Measurements from ENCODE around the gene PRMT5. TPM values are rescaled to one million over a fixed set of nuclear protein-coding genes. Genes with fewer than 3 reads are reported as not detected.
"Not testable (repeated sequence)": the region's sequence is repeated elsewhere in the genome, so short reads cannot be mapped to it uniquely, and the experiment has no call there.

PRMT5 gene
- polyA plus RNA-seq: 10 to 100 TPM; 30.8 to 46.0 (median 32.7) TPM

DNA sequence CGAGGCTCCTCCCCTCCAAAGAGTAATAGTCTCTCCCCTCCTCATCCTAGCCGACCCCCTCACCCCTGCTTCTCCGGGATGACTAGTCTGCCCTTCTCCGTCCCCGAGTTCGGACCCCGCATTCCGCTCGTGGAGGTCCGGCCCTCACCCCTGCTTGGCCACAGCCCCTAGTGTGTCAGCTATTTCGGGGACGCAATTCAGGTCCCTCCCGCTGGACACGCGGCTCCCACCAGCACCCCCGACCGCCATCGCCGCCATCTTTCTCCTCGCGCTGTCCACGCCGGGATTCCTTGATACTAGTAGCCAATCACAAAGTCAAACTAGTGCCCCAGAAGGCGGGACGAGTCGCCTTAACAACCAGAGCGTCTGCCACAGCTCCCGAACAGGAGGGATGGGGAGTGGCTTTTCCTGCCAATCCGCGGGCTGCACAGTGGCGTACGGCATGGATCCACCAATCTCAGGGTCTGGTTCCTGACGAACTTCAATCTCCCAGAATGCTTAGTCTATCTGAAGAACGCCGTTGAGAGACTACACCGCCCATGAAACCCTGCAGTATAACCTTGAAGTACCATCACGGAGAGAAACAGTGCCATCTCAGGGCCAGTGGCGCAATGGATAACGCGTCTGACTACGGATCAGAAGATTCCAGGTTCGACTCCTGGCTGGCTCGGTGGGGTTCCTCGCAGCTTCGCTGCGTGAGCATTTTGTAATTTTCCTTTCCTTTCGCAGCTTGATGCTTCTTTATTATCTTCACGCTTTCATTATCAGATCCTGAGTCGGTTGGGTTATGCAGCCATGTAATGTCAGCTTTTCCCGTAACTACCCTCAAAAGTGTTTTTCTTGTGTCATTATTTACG lies at the start of gene PRMT5:
Gene PRMT5 (minus strand): TSS at position 273 of the 857 bp plus-strand sequence. CDS start 15 bp downstream, at position 258.
- peak within 1 kb of the TSS; percentile 31 for H3K27ac ChIP-seq (ENCODE audit: low read depth, low read length)
- WGBS, 3 donors: 0 to 1% (median 0%) methylated on average over 51 of the region's 51 CpGs

DNA sequence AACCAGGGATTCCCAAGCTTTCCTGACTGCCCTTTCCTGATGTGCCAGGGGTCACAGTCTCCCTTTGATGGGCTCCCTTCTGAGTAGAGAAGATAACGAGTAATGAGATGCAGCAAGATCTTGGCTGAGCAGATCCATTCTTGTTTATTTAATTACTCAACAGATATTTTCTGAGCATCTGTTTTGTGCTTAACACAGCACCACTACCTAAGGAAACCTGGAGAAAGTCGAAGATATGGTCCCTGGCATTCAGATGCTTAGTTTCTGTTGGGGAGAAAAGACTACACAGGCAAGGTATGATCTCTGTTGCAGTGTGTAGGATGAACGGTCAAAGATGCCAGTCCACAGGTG lies 49.3 kb upstream of the PRMT5 start:
- 62 to 77% (median 73%) methylated on average over 3 of the region's 3 CpGs for WGBS, 3 donors
- H3K27ac ChIP-seq (ENCODE audit: low read depth, low read length): no peak overlapping the region

DNA sequence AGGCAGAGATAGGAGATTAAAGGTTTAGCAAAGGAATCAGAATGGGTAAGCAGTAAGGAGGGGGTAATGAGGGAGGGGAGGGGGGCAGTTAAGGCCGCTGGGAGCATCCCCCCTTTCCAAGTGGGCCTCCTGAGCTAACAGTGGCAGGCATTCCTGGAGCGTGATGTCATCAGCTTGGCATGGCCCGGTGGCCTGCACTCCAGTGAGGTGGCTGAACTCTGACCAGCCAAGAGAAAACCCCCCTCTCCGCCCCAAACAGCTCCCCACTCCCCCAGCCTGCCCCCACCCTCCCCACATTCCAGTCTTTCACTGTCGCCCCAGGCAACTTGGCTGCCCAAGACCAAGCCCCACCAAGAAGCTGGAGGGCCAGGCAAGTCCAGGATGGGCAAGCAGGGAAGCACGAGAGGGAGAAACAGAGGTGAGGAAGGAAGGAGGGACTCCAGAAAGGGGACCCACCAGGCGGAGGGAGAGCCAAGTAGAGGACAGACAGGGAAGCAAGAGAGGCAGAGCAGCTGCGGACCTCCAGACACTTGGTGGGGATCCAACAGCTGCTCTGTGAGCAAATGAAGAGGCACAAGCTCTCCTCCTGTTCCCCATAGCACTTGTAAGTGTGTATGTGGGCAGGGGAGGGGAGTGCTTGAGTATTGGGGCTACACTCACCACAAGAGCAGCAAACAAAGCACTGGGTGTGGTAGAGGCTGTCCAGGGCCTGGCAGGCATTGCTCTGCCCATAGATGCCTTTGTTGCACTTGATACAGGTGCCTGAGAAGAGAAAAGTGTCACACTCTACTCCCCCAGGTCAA lies 48.7 kb upstream of the PRMT5 start:
- WGBS, 3 donors: 29 to 61% (median 52%) methylated on average over 8 of the region's 8 CpGs

DNA sequence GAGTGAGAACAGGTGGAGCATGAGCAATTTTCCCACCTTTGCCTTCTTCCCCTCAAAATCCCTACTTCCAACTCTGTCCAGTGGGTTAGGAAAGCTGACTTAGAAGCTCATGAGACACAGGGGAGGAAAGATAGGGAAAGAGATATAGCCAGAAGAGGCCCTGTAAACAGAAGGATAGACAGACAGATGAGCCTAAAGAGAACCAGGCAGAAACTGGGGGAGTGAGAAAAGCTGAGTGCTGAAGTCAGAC lies 48.2 kb upstream of the PRMT5 start:
- no peak overlapping the region for H3K27ac ChIP-seq (ENCODE audit: low read depth, low read length)

More for the DNA sequence above, 48.7 kb upstream of the PRMT5 start:
- H3K27ac ChIP-seq (ENCODE audit: low read depth, low read length): no peak overlapping the region

DNA sequence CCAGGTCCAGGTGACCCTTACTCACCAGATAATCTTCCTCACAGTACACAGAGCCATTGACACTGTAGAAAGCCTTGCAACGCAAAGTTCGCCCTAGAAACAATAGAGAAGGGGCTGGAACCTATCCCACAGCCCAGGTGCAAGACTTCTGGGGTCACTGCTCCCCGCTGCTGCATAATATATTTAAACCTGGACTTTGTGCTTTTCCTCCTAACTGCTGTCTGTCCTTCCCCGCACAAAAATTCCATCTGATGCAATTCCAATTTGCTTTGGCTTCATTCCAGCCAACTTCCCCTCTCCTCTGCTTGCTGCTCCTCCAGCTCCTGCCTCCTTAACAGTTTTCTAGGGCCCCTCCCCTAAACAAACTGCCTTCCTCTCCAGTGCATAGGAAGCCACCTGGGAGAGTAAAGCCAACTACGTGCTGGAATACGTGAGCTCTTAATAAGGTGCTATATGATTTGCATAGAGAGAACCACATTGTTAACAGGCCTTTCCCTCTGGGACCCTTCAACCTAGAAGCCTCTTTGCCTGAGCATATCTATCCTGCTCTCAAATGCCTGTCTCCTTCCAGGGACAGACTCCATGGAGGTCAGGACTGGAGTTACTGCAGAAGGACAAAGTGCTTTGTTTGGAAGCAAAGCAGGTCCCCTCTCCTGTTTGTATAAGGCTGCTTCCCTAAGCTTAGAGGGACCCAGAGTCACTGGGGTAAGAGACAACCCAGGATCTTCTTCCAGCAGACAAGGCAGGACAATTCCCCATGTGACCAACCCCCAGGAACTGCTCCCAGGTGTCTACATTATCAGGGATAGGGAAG lies 47.7 kb upstream of the PRMT5 start:
- 10 to 44% (median 40%) methylated on average over 6 of the region's 6 CpGs for WGBS, 3 donors
- no peak overlapping the region for H3K27ac ChIP-seq (ENCODE audit: low read depth, low read length)

DNA sequence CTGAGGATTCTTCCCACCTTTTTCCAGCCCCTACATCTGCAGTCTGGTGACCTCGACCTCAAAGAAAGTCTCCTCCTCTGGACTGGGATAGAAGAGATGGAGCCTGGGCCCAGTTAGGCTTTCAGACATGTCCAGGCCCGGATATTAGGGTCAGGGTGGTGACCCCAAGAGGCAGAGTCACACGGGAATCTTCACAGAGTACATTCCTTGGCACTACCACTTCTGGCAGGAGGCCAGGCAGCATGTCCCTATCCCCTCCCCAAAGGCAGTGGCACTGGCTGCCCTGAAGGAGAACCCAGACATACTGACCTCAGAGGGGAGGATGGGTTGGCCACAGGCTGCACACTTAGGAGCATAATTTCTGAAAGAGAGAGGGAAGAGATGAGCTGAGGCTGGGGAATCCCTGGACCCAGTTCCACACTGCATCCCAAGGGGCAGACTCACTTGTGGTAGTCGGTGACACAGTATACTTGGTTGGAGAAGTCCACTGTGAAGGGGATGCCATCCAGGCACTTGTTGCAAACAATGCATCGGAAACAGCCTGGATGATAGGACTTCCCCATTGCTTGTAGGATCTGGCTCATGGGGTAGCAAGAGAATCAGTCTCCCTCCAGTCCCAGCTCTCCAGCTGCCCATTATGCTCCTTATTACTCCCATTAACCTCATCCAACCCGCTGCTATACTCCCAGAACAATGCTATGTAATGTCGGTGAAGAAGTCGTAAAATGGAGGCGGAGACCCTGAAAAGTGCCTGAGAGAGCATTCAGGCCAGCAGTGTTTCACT lies 45.5 kb upstream of the PRMT5 start:
- WGBS, 3 donors: 73 to 77% (median 74%) methylated on average over 9 of the region's 9 CpGs
- no peak overlapping the region for H3K27ac ChIP-seq (ENCODE audit: low read depth, low read length)

DNA sequence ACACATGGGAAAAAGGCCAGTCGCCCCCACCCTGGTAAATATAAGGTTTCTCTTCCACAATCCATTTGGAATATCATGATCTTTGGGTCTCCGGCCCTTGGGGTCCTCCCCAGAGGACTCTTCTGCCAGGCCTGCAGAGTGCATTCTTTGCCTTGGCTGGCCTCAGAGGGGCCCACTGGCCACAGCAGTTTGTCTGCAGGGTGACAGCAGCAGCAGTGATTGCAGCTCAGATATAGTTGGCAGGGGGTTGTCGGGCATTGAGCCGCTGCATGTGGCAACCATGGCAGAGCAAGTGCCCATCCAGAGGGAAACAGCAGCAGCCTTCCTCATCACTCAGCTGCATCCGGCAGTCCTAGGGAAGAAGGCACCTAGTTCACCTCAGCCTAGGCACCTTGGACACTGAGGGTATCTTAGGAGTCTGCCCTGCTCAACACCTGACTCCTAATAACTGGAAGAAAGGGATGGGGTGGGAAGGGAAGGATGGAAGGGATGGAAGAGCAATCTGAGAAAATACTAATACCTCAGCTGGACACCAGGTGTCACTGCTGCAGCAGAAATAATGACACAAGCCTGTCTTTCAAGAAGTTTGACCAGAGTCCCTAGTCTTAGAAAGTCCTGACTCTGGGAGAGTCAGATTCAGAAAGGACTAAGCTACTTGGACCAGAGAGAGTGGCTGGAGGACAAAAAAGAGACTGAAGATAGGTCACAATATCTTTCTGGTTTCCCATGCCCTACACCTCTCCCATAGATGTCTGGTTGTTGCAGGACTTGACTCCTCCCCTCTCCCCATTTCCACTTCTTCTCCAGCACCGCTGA lies 44.2 kb upstream of the PRMT5 start:
- WGBS, 3 donors: 74 to 80% (median 79%) methylated on average over 6 of the region's 6 CpGs
- no peak overlapping the region for H3K27ac ChIP-seq (ENCODE audit: low read depth, low read length)

DNA sequence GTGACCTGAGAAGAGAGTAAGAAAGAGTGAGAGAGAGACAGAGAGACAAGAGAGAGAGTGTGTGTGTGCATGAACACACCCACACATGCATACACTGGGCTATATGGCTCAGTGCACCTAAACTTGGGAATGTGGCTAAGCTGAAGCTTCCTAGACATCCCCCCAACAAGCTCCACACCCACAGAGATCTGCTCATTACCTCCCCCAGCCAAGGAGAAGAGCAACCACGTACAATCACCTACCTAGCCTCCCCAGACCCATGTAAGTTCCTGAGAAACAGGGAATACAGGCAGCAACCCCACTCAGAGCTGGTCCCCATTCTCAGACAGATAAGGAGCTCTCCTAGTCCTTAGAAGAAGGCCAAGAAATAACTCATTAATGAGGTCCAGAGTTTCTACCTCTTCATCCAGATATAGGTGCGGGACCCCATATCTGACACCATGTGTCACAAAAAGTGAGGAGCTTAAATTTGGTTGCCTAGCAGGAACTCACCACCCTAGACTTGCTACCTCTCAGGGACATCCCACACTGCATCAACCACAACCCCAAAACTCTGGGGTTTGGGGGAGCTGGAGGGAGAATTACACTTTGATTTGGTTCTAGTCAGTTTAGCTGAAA lies 43.2 kb upstream of the PRMT5 start:
- no peak overlapping the region for H3K27ac ChIP-seq (ENCODE audit: low read depth, low read length)
- 86 to 94% (median 88%) methylated on average over 2 of the region's 2 CpGs for WGBS, 3 donors

DNA sequence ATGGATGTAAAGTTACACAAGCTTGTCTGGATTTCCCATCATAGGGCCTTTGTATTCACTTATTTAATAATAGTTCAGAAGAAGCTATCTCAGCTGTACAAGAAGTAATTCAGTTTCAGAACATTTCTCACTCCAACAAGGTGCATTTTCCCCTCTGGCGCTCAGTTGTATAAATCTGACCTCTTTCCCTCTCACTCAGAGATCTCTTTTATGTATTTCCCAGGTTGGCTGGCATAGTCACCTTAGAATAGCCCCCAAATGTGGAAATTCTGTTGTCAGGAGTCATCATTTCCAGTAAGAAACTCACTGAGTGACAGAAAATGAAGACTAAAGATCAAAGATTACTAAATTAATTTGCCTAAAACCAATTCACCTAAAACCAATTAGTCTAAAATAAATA lies 42.0 kb upstream of the PRMT5 start:
- WGBS, 3 donors: 96 to 99% (median 97%) methylated on average over 1 of the region's 1 CpG

DNA sequence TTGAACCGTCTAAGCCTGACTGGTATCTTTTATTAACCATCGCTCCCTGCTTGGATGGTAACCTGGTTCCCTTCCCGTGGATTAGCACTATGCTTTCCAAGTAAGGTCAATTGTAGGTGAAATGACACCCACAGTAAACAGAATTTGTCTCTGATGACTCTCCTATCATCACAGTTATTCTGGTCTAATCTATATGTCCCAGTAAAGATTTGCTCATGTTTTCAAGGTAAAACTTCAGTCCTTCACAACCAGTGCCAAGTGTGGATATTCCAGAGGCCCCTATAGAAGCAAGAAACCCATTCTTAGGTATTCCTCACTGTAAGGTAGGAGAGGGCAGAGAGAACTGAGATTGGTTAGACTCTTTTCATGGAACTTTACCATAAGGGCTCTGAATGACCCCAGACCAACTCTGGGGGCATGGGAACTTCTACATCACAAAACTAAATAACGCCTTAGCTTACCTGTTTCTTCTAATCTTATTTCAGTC lies 37.6 kb upstream of the PRMT5 start:
- WGBS, 3 donors: 53 to 67% (median 61%) methylated on average over 4 of the region's 4 CpGs
- no peak overlapping the region for H3K27ac ChIP-seq (ENCODE audit: low read depth, low read length)

More for the DNA sequence above, 42.0 kb upstream of the PRMT5 start:
- H3K27ac ChIP-seq (ENCODE audit: low read depth, low read length): no peak overlapping the region

DNA sequence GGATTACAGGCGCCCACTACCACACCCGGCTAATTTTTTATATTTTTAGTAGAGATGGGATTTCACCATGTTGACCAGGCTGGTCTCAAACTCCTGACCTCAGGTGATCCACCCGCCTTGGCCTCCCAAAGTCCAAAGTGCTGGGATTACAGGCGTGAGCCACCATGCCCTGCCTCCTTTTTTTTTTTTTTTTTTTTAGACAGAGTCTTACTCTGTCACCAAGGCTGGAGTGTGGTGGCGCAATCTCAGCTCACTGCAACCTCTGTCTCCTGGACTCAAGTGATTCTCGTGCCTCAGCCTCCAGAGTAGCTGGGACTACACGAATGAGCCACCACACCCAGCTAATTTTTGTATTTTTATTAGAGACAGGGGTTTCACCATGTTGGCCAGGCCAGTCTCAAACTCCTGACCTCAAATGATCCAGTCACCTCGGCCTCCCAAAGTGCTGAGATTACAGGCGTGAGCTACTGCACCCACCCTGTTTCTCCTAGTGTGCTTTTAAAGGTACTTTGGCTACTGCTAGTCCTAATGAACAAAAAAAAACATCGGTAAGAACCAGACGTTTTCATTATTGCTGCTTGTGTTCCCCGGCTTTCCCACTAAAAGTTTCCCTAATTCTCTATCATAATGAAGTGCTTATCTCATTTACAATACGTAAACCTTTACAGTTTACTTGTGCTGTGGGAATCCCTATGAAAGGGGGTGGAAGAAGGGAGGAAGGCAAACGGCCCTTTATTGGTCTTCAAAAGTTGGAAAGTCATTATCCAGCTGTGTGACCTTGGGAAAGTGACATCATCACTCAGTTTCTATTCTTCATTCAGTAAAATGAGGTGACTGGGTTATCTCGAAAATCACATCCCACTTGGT lies 37.0 kb upstream of the PRMT5 start:
- WGBS, 3 donors: 67 to 74% (median 67%) methylated on average over 15 of the region's 15 CpGs
- not testable (repeated sequence) for H3K27ac ChIP-seq (ENCODE audit: low read depth, low read length)

DNA sequence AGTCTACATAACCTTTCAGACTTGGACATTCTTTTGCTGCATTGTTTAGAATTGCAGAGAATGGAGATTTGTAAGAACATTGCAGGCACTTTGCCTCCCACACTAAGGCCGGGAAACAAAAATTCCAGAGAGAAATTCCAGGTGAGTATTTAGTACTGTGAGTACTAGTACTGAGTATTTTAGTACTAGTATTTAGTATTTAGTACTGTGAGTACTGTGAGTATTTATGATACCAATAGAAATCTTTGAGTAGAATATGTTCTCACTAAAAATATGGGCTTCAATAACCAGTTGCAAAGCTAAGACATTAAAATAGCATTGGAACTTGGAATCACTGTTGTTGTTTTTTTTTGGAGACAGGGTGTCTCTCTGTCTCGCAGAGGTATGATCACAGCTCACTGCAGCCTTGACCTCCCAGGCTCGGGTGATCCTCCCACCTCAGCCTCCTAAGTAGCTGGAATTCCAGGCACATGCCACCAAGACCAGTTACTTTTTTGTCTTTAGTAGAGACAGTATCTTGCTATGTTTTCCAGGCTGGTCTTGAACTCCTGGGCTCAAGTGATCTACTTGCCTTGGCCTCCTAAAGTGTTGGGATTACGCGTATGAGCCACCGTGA lies 33.0 kb upstream of the PRMT5 start:
- 91 to 93% (median 92%) methylated on average over 6 of the region's 6 CpGs for WGBS, 3 donors

DNA sequence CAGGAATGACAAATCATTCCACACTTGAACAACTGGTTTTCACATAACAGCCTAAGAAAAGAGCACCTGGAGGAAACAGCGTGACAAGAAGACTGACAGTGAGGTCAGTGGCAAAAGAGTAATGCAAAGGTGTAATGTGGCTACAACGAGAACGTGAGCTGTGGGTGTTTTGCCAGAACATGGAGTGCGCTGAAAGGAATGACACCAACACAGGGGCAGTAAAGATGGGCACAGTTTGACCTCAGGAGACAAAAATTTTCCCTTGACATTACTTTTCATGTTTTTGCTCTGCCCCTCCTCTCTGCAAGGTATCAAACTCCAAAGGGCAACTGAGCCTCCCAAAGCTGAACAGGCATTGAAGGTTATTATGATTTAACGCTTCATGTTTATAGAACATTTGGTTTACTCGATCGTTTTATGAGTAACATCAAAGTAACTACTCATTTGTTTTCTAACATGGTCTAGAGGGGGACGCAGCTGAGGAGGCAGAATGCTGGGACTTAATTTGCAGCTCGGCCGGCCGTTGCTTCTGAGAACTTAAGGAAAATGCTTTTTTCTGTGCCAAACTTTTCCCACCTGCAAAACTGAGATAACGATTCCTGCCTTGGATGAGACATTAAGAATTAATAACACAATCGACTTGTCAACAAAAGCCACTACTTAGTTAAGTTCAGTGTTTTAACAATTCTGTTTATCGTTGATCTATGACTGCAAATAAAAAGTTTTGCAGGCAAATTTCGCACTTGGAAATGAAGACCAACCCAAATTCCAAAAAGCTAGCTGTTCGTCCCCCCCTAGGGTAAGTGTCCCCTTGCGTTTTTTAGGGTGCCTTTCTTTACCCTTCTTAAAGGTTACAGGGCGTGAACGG lies 26.8 kb upstream of the PRMT5 start:
- H3K27ac ChIP-seq (ENCODE audit: low read depth, low read length): peak overlapping the region; percentile 91
- WGBS, 3 donors: 16 to 25% (median 19%) methylated on average over 19 of the region's 19 CpGs

More for the DNA sequence above, 33.0 kb upstream of the PRMT5 start:
- H3K27ac ChIP-seq (ENCODE audit: low read depth, low read length): no peak overlapping the region

DNA sequence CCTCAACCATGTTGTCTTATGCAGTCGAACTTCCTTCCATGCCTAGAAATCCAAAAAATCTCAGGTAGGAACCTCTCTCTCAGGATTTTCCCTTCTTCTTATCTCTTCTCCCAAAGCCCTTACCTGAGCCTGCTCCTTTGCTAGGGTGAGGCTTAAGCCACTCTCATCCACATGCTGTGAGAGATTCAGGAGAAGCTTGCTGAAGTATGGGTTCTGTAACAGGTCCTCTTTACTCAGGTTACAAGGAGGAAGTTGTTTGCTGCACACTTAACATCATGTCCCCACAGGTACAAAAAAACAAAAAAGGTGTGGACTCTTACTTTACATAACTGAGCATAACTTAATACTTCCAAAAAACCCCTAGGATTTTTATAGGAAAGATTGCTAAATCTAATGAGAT lies 23.2 kb upstream of the PRMT5 start:
- 86 to 97% (median 92%) methylated on average over 1 of the region's 1 CpG for WGBS, 3 donors
- no peak overlapping the region for H3K27ac ChIP-seq (ENCODE audit: low read depth, low read length)

DNA sequence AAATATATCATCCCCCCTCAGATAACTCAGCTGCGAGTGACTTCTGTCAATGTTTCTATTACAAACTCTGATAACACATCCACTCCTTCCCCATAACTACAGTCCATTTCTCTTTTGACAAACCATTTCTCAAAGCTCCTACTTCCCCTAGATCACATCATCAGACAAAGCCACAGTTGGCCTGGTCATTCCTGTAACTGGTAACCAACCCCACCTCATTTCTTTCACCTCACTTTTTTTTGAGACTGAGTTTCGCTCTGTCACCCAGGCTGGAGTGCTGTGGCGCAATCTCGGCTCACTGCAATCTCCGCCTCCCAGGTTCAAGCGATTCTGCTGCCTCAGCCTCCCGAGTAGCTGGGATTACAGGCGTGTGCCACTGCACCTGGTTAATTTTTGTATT lies 22.6 kb upstream of the PRMT5 start:
- 70 to 93% (median 72%) methylated on average over 8 of the region's 8 CpGs for WGBS, 3 donors
- H3K27ac ChIP-seq (ENCODE audit: low read depth, low read length): not testable (repeated sequence)

All from adipose tissue (tissue), 3 donors.